Natural killer cell (primary cell): ENCODE data around the gene CYP39A1. TPM values are rescaled to one million over a fixed set of nuclear protein-coding genes. Genes with fewer than 3 reads are reported as not detected.

ENCODE experiments used
- ATAC-seq, 3 donors: fragments of 150-1000 bp in 2 of 3; fragments of 200-7000 bp in 1 of 3; cut with Tn5 transposase; 1 replicate in 1 of 3; 2 replicates in 2 of 3; pipeline ENCODE4 v1.10.0; 2021; ENCODE audit warnings: mild to moderate bottlenecking in 2 of 3, moderate library complexity in 2 of 3
- DNase-seq, 2 donors: peaks; one replicate each; pipeline versions ENCODE4 v3.0.0 to v3.0.0-alpha.2; 2013 to 2021; ENCODE audit warnings: mixed read lengths in 1 of 2
- H3K27ac ChIP-seq: one replicate; pipeline ENCODE4 v1.5.1; 2013; ENCODE audit warnings: mild to moderate bottlenecking, low read length
- H3K27me3 ChIP-seq: one replicate; pipeline ENCODE4 v1.6.1; 2013; ENCODE audit warnings: low read length; ENCODE audit not compliant: control insufficient read depth, insufficient read depth
- H3K36me3 ChIP-seq: one replicate; pipeline ENCODE4 v1.6.1; 2013; ENCODE audit warnings: low read length; ENCODE audit not compliant: control insufficient read depth, insufficient read depth
- H3K4me1 ChIP-seq: one replicate; pipeline ENCODE4 v1.6.1; 2013; ENCODE audit warnings: low read length; ENCODE audit not compliant: control insufficient read depth, insufficient read depth
- H3K4me3 ChIP-seq: one replicate; pipeline ENCODE4 v1.5.1; 2013; ENCODE audit warnings: low read length
- H3K9me3 ChIP-seq: one replicate; pipeline ENCODE4 v1.6.1; 2013; ENCODE audit warnings: low read length; ENCODE audit not compliant: control insufficient read depth, insufficient read depth
- H3K27ac Mint-ChIP-seq, 2 donors: one replicate each; pipeline ENCODE4 v1.8.0; 2022; ENCODE audit warnings: mild to moderate bottlenecking in 2 of 2, mixed read lengths in 2 of 2, moderate library complexity in 1 of 2
- H3K27me3 Mint-ChIP-seq, 2 donors: one replicate each; pipeline ENCODE4 v1.8.0; 2022; ENCODE audit warnings: low read depth in 2 of 2, mixed read lengths in 2 of 2
- H3K36me3 Mint-ChIP-seq: one replicate; pipeline ENCODE4 v1.8.0; 2022; ENCODE audit warnings: mixed read lengths
- H3K4me1 Mint-ChIP-seq, 2 donors: one replicate each; pipeline ENCODE4 v1.8.0; 2022; ENCODE audit warnings: mixed read lengths in 2 of 2
- H3K4me3 Mint-ChIP-seq: one replicate; pipeline ENCODE4 v1.8.0; 2022; ENCODE audit warnings: mild to moderate bottlenecking, moderate library complexity, mixed read lengths
- H3K9me3 Mint-ChIP-seq, 2 donors: one replicate each; pipeline ENCODE4 v1.8.0; 2022; ENCODE audit warnings: mixed read lengths in 2 of 2
- CTCF ChIP-seq: fragments of 200-600 bp; IDR thresholded peaks from one replicate; pipeline ENCODE4 v1.8.0; 2022; ENCODE audit warnings: antibody characterized with exemption
- WGBS: methylation state at CpG from one replicate; pipeline ENCODE4 v1.1.7; 2013; ENCODE audit warnings: missing lambda C conversion rate; ENCODE audit not compliant: insufficient coverage; 5-methylcytosine and 5-hydroxymethylcytosine counted together
- intact Hi-C: fragments of 100-400 bp; cut with micrococcal nuclease; formaldehyde crosslinking; loops from one replicate; pipeline ENCODE4 v1.14.2; 2022
- total RNA-seq, 4 donors: library from RNA; stranded (reverse); fragments of 120-200 nt in 1 of 4; gene quantifications; one replicate each; pipeline versions ENCODE4 v1.2.3 to v1.2.4, GENCODE V29; 2013 to 2022

CYP39A1 gene
- total RNA-seq, 3 donors from 2014 or later (not counting 1 experiment from before 2014, with no cell fraction given), result not detected

DNA sequence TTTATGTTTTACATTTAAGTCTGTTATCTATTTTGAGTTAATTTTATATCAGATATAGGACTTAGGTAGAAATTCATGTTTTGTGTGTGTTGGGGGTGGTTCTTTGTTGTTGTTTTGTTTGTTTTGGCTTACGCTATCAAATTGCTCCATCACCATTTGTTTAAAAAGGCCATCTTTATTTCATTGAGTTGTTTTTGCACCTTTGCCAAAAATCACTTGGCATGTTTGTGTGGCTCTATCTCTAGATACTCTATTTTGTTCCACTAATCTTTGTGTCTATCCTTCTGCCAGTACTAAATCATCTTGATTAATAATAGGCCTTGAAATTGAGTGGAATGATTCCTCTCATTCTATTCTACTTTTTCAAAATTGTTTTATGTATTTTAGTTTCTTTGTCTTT lies 7.4 kb downstream of the CYP39A1 start:
- no peak for ATAC-seq
- no peak for DNase-seq
- no peaks in the 10 kb centered on the region for H3K36me3 Mint-ChIP-seq
- H3K27me3 ChIP-seq, result peaks cover 2% of the 10 kb centered on the region
- H3K27me3 Mint-ChIP-seq, result peaks cover 10 to 21% of the 10 kb centered on the region in 2 donors
- H3K4me1 ChIP-seq, result no peaks in the 10 kb centered on the region
- no CpG with 5 or more reads among the region's 1 CpG for whole genome bisulfite sequencing
- no peak overlapping the region for H3K4me3 ChIP-seq
- no peaks in the 10 kb centered on the region for H3K4me1 Mint-ChIP-seq
- H3K4me3 Mint-ChIP-seq, result no peak overlapping the region
- no peaks in the 10 kb centered on the region for H3K9me3 ChIP-seq
- peaks cover 0 to 2% of the 10 kb centered on the region in 2 donors for H3K9me3 Mint-ChIP-seq
- no peak overlapping the region for H3K27ac Mint-ChIP-seq
- intact Hi-C loops, result no loop called here
- no peak overlapping the region for H3K27ac ChIP-seq
- no peak for TF ChIP-seq CTCF
- H3K36me3 ChIP-seq, result no peaks in the 10 kb centered on the region

- ATAC-seq, result no peak
- Histone ChIP-seq H3K27ac (no peak overlapping the region), H3K4me3 (no peak overlapping the region), H3K9me3 (no peaks in the 10 kb centered on the region), H3K27me3 (peaks cover 2% of the 10 kb centered on the region), H3K36me3 (no peaks in the 10 kb centered on the region), H3K4me1 (no peaks in the 10 kb centered on the region)
- Mint-ChIP-seq H3K4me1 (no peaks in the 10 kb centered on the region), H3K4me3 (no peak overlapping the region), H3K9me3 (peaks cover 0 to under 1% of the 10 kb centered on the region in 2 donors), H3K27ac (no peak overlapping the region), H3K27me3 (peaks cover 11 to 29% of the 10 kb centered on the region in 2 donors), H3K36me3 (no peaks in the 10 kb centered on the region)
- no peak for DNase-seq
- 81% methylated on average over 4 of the region's 4 CpGs for WGBS
- intact Hi-C loops, result no loop called here
- TF ChIP-seq CTCF, result no peak
Observed at GRCh38 chr6:46642928-46643751, 9.5 kb downstream of the CYP39A1 start.

DNA sequence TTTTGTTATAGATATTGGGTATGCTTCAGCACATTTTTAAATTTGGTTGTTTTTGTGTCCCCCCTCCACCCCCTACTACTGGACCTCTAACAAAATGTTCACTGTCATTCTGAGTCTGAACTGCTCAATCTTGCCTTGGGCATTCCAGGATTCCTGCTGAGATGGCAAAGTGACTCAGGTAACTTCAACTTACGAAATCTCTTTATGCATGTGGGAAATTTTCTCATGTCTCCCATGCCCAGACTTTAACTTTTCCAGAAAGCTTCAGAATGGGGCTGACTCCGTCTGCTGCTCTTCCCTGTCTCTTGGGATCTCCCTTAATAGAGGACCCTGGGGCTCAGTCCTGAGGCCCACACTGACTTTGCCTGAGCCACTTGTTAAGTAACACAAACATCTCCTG lies 14.0 kb downstream of the CYP39A1 start:
- TF ChIP-seq CTCF, result no peak
- no peak overlapping the region for H3K27ac Mint-ChIP-seq
- no peaks in the 10 kb centered on the region for H3K36me3 Mint-ChIP-seq
- intact Hi-C loops, result no loop called here
- H3K4me1 Mint-ChIP-seq, result no peaks in the 10 kb centered on the region
- no peak overlapping the region for H3K4me3 Mint-ChIP-seq
- Histone ChIP-seq H3K36me3 (no peaks in the 10 kb centered on the region), H3K4me3 (no peak overlapping the region), H3K4me1 (no peaks in the 10 kb centered on the region), H3K9me3 (no peaks in the 10 kb centered on the region), H3K27me3 (peaks cover 2% of the 10 kb centered on the region), H3K27ac (no peak overlapping the region)
- DNase-seq (no peak), ATAC-seq (no peak)
- H3K27me3 Mint-ChIP-seq, result peaks cover 13 to 15% of the 10 kb centered on the region in 2 donors
- 73% methylated on average over 2 of the region's 2 CpGs for whole genome bisulfite sequencing
- no peaks in the 10 kb centered on the region for H3K9me3 Mint-ChIP-seq

DNA sequence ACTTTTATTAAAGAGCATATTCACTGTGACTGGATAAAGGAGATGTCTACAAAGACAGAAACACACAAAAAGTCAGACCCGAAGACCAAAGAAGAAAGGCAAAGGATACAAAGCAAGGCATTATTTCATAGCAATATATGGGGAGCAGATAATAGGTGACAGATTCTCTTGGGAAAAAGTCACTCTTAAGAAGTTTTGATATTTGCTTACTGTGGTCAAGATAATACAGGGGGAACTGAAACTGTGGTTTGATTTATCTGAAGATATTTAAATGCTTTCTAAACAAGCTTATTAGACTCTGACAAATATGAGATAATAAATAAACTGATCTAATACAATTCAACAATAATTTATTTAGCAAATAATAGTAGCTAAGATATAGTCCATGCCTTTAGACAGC lies 14.7 kb downstream of the CYP39A1 start:
- intact Hi-C loops, result no loop called here
- Mint-ChIP-seq H3K4me3 (no peak overlapping the region), H3K9me3 (no peaks in the 10 kb centered on the region), H3K36me3 (no peaks in the 10 kb centered on the region), H3K27me3 (peaks cover 12% of the 10 kb centered on the region in 2 donors), H3K27ac (no peak overlapping the region), H3K4me1 (no peaks in the 10 kb centered on the region)
- no peak overlapping the region for H3K4me3 ChIP-seq
- H3K9me3 ChIP-seq, result no peaks in the 10 kb centered on the region
- ATAC-seq (no peak), DNase-seq (no peak)
- H3K36me3 ChIP-seq, result no peaks in the 10 kb centered on the region
- WGBS, result 71% methylated on average over 1 of the region's 1 CpG
- no peaks in the 10 kb centered on the region for H3K4me1 ChIP-seq
- H3K27me3 ChIP-seq, result peaks cover 2% of the 10 kb centered on the region
- TF ChIP-seq CTCF, result no peak
- H3K27ac ChIP-seq, result no peak overlapping the region
